ENCODE results near the gene FSTL3.
A peak's percentile ranks its signal among the peaks of the same experiment; 100 is the strongest.
"Not testable (repeated sequence)": the region's sequence is repeated elsewhere in the genome, so short reads cannot be mapped to it uniquely, and the experiment has no call there.

The FSTL3 gene

DNA sequence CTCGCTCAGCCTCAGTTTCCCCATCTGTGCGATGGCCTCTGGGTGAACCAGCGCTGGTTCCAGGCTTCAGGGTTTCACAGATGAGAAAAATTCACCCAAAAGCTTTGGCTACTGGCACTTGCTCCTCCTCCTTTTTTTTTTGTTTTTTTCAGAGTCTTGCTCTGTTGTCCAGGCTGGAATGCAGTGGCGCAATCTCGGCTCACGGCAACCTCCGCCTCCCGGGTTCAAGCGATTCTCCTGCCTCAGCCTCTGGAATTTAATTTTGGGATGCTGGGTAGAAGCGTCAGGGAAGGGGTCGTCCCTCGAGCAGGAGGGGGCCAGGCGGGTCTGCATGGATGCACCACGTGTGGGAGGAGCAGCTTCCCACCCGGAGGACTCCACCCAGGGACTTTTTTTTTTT lies 12.0 kb downstream of the FSTL3 start:
- no peak overlapping the region for H3K4me3 ChIP-seq (ENCODE audit: low read depth, low read length)
- no peaks in the 10 kb centered on the region for H3K9me3 ChIP-seq (ENCODE audit: control insufficient read depth, insufficient read depth, low read depth, low read length)
- H3K27ac ChIP-seq (ENCODE audit: low read depth, low read length): no peak overlapping the region
- no peaks in the 10 kb centered on the region for H3K4me1 ChIP-seq (ENCODE audit: control insufficient read depth, insufficient read depth, low read length)
- H3K9ac ChIP-seq (ENCODE audit: low read length): no peak overlapping the region
- H3K36me3 ChIP-seq (ENCODE audit: control insufficient read depth, insufficient read depth, low read length): no peaks in the 10 kb centered on the region
- H3K27me3 ChIP-seq (ENCODE audit: control insufficient read depth, insufficient read depth, low read length): no peaks in the 10 kb centered on the region

DNA sequence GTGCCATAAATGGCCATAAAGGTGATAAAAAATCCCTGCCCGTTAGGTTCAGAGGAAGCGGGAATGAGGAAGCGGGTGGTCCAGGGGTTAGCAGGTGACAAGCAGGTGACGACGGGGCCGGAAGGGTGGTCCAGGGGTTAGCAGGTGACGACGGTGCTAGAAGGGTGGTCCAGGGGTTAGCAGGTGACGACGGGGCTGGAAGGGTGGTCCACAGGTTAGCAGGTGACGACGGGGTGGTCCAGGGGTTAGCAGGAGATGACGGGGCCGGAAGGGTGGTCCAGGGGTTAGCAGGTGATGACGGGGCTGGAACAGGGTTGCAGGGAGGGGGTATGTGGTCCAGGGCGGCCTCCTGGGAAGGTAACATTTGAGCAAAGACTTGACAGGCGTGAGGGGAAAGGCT lies 12.8 kb downstream of the FSTL3 start:
- Histone ChIP-seq H3K27me3 (ENCODE audit: control insufficient read depth, insufficient read depth, low read length) (no peaks in the 10 kb centered on the region), H3K9me3 (ENCODE audit: control insufficient read depth, insufficient read depth, low read depth, low read length) (no peaks in the 10 kb centered on the region), H3K4me1 (ENCODE audit: control insufficient read depth, insufficient read depth, low read length) (no peaks in the 10 kb centered on the region), H3K27ac (ENCODE audit: low read depth, low read length) (no peak overlapping the region), H3K4me3 (ENCODE audit: low read depth, low read length) (no peak overlapping the region), H3K9ac (ENCODE audit: low read length) (no peak overlapping the region), H3K36me3 (ENCODE audit: control insufficient read depth, insufficient read depth, low read length) (no peaks in the 10 kb centered on the region)

DNA sequence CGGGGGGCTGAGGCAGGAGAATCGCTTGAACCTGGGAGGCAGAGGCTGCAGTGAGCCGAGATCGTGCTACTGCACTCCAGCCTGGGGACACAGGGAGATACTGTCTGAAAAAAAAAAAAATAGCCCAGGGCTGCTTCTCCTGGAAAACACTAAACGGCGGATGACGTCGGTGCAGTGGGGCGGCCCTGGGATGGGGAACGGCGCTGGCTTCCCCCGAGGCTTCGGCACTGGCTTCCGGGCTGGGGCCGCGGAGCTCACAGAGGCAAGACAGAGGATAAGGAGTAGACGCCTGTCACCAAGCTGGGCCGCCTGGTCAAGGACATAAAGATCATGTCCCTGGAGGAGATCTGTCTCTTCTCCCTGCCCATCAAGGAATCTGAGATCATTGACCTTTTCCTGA lies 14.0 kb downstream of the FSTL3 start:
- Histone ChIP-seq H3K9ac (ENCODE audit: low read length) (no peak overlapping the region), H3K4me1 (ENCODE audit: control insufficient read depth, insufficient read depth, low read length) (no peaks in the 10 kb centered on the region), H3K4me3 (ENCODE audit: low read depth, low read length) (no peak overlapping the region), H3K9me3 (ENCODE audit: control insufficient read depth, insufficient read depth, low read depth, low read length) (no peaks in the 10 kb centered on the region), H3K27me3 (ENCODE audit: control insufficient read depth, insufficient read depth, low read length) (no peaks in the 10 kb centered on the region), H3K36me3 (ENCODE audit: control insufficient read depth, insufficient read depth, low read length) (no peaks in the 10 kb centered on the region), H3K27ac (ENCODE audit: low read depth, low read length) (no peak overlapping the region)

DNA sequence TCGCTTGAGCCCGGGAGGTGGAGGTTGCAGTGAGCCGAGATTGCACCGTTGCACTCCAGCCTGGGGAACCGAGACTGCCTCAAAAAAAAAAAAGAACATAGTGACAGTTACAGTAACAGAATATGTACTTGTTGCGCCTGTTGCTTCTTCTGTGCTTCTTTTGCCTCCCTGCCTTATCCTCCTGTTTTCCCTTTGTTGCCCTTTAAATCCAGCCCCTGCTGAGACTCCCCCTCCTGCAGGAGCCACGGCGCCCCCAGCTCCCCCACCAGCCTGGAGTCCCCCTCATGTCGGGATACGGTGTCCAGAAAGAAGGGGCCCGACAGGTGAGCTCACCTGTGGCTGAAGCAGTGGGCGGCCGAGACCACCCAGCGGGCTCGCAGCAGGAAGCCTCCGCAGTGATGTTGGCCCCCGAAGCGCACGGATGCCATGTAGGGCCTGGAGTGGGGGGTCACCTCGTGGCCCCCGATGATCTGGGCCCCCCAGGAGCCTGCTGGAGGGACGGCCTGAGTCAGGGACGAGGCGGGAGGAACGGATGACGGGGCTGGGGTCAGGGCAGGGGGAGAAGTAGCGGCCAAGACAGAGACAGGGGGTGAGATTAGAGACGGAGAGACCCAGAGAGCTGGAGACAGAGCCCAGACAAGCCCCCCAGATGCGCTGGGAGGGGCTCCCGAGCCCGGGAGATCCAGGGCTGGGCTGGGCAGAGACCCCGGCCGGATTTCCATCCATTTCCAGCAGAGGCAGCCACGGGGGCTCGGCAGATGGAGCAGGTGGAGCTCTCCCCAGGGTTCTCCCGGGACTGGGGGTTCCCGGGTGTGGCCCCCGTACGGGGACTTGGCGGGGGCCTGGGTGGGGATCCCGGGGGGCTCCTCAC lies 18.5 kb downstream of the FSTL3 start:
- Histone ChIP-seq H3K9ac (ENCODE audit: low read length) (no peak overlapping the region), H3K27me3 (ENCODE audit: control insufficient read depth, insufficient read depth, low read length) (no peaks in the 10 kb centered on the region), H3K4me1 (ENCODE audit: control insufficient read depth, insufficient read depth, low read length) (no peaks in the 10 kb centered on the region), H3K9me3 (ENCODE audit: control insufficient read depth, insufficient read depth, low read depth, low read length) (no peaks in the 10 kb centered on the region), H3K27ac (ENCODE audit: low read depth, low read length) (no peak overlapping the region), H3K4me3 (ENCODE audit: low read depth, low read length) (no peak overlapping the region), H3K36me3 (ENCODE audit: control insufficient read depth, insufficient read depth, low read length) (no peaks in the 10 kb centered on the region)

DNA sequence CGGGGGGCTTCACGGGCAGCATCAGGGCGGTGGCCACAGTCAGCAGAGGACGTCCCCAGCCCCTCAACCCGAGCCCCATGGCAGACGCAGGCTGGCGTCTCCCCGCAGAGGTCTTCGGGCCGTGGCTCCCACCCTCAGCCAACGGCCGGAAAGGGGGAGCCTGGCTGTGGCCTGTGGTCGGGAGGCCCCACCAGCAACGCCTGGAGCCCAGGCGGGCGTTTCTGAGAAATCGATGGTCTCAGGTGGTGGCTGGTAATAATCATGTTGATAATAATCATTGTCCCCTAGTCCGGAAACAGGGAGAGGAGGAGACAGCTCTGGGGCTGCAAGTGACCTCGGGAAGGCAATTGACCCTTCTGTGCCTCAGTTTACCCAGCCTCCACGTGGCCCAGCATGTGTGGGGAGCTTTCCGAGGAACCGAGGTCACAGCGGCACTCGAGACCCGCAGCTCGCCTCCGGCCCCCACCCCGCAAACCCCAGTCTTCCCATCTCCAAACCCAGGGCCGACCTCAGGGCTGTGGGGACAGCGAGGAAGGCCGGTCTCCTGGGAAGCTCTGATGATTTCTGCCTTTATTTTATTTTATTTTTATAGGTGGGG lies 19.3 kb downstream of the FSTL3 start, which contains the start of gene PRSS57:
Gene PRSS57 (minus strand): TSS at position 101 of the 598 bp plus-strand sequence. CDS start 22 bp downstream, at position 79.
- H3K36me3 ChIP-seq (ENCODE audit: control insufficient read depth, insufficient read depth, low read length): no peaks in the 10 kb centered on the region
- no peaks in the 10 kb centered on the region for H3K27me3 ChIP-seq (ENCODE audit: control insufficient read depth, insufficient read depth, low read length)
- H3K9me3 ChIP-seq (ENCODE audit: control insufficient read depth, insufficient read depth, low read depth, low read length): no peaks in the 10 kb centered on the region
- no peaks in the 10 kb centered on the region for H3K4me1 ChIP-seq (ENCODE audit: control insufficient read depth, insufficient read depth, low read length)
- no peak within 1 kb of the TSS for H3K9ac ChIP-seq (ENCODE audit: low read length)
- H3K27ac ChIP-seq (ENCODE audit: low read depth, low read length): no peak within 1 kb of the TSS
- no peak within 1 kb of the TSS for H3K4me3 ChIP-seq (ENCODE audit: low read depth, low read length)

DNA sequence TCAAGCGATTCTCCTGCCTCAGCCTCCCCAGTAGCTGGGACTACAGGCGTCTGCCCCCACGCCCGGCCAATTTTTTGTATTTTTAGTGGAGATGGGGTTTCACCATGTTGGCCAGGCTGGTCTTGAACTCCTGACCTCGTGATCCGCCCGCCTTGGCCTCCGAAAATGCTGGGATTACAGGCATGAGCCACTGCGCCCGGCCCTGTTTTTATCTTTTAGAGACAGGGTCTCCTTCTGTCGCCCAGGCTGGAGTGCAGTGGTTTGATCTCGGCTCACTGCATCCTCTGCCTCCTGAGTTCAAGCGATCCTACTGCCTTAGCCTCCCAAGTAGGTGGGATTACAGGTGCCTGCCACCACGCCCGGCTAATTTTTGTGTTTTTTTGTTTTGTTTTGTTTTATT lies 22.3 kb downstream of the FSTL3 start:
- not testable (repeated sequence) for H3K4me3 ChIP-seq (ENCODE audit: low read depth, low read length); H3K36me3 ChIP-seq (ENCODE audit: control insufficient read depth, insufficient read depth, low read length); H3K9me3 ChIP-seq (ENCODE audit: control insufficient read depth, insufficient read depth, low read depth, low read length); H3K4me1 ChIP-seq (ENCODE audit: control insufficient read depth, insufficient read depth, low read length); H3K27me3 ChIP-seq (ENCODE audit: control insufficient read depth, insufficient read depth, low read length); H3K27ac ChIP-seq (ENCODE audit: low read depth, low read length); H3K9ac ChIP-seq (ENCODE audit: low read length)

DNA sequence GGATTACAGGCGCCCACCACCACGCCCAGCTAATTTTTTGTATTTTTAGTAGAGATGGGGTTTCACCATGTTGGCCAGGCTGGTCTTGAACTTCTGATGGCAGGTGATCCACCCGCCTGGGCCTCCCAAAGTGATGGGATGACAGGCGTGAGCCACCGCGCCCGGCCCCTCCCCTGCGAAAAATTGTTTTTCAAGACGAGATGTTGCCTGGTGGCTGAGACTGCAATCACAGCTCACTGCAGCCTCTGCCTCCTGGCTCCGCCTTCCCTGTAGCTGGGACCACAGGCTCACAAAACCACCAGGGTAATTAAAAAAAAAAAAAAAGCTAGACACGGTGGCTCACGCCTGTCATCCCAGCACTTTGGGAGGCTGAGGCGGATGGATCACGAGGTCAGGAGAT lies 23.7 kb downstream of the FSTL3 start:
- H3K4me1 ChIP-seq (ENCODE audit: control insufficient read depth, insufficient read depth, low read length); H3K9me3 ChIP-seq (ENCODE audit: control insufficient read depth, insufficient read depth, low read depth, low read length); H3K9ac ChIP-seq (ENCODE audit: low read length); H3K27ac ChIP-seq (ENCODE audit: low read depth, low read length); H3K4me3 ChIP-seq (ENCODE audit: low read depth, low read length); H3K27me3 ChIP-seq (ENCODE audit: control insufficient read depth, insufficient read depth, low read length); H3K36me3 ChIP-seq (ENCODE audit: control insufficient read depth, insufficient read depth, low read length): not testable (repeated sequence)

DNA sequence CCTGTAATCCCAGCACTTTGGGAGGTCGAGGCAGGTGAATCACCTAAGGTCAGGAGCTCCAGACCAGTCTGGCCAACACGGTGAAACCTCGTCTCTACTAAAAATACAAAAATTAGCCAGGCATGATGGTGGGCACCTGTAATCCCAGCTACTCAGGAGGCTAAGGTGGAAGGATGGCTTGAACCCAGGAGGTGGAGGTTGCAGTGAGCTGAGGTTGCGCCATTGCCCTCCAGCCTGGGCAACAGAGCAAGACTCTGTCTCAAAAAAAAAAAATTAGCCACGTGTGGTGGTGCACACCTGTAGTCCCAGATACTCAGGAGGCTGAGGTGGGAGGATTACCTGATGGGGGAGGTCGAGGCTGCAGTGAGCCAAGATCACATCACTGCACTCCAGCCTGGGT lies 26.7 kb downstream of the FSTL3 start:
- not testable (repeated sequence) for H3K27ac ChIP-seq (ENCODE audit: low read depth, low read length); H3K9me3 ChIP-seq (ENCODE audit: control insufficient read depth, insufficient read depth, low read depth, low read length); H3K36me3 ChIP-seq (ENCODE audit: control insufficient read depth, insufficient read depth, low read length); H3K4me1 ChIP-seq (ENCODE audit: control insufficient read depth, insufficient read depth, low read length); H3K27me3 ChIP-seq (ENCODE audit: control insufficient read depth, insufficient read depth, low read length); H3K9ac ChIP-seq (ENCODE audit: low read length)
- peak overlapping the region; percentile 51; the same call in 1 of the 2 replicates for H3K4me3 ChIP-seq (ENCODE audit: low read depth, low read length)

DNA sequence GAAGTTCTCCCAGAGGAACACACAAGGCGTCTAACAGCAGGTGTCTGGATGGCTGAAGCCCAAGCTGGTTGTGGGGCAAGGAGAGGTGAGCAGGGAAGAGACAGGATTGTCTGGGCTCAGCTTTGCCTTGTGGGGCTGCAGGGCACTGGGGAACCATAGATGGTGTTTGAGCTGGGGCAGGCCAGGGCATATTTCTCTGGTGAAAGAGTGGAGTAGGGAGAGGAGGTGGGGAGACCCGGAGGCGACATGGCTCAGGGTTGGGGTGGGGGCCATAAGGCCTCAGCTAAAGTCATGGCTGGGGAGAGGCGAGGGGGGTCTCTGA lies 27.1 kb downstream of the FSTL3 start:
- no peak overlapping the region for H3K9ac ChIP-seq (ENCODE audit: low read length)
- peak overlapping the region; percentile 51 for H3K4me3 ChIP-seq (ENCODE audit: low read depth, low read length)

DNA sequence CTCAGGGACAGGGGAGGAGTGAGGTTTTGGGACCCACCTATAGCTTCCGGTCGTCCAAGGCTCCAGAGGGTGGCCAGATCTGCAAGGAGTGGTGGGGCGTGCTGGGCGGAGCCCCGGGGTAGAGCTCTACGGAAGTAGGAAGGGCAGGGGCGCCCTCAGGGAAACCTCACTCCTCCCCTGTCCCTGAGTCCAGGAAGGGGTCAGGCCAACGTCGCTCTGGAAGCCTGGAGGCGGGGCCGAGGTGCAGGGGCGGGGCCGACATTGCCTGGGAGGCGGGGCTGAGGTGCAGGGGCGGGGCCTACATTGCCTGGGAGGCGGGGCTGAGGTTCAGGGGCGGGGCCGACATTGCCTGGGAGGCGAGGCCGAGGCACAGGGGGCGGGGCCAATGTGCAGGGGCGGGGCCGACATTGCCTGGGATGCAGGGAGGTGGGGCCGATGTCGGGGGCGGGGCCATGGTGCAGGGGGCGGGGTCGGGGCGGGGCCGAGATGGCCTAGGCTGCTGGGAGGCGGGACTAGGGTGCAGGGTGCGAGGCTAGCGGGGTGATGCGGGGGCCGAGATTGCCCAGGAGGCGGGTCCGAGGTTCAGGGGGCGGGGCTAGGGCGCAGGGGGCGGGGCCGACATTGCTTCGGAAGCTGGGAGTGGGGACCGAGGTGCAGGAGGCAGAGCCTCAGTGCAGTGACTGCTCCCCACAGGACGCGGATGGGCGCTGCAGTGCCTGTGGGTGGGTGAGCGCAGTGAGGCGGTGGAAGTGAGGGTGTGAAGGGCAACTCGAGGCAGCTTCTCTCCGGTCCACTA lies 27.7 kb downstream of the FSTL3 start:
- peak overlapping the region; percentile 48 for H3K9ac ChIP-seq (ENCODE audit: low read length)
- no peaks in the 10 kb centered on the region; the same call in 1 of the 2 replicates for H3K27me3 ChIP-seq (ENCODE audit: control insufficient read depth, insufficient read depth, low read length)
- no peaks in the 10 kb centered on the region for H3K36me3 ChIP-seq (ENCODE audit: control insufficient read depth, insufficient read depth, low read length)
- H3K27ac ChIP-seq (ENCODE audit: low read depth, low read length): no peak overlapping the region
- peaks cover 7% of the 10 kb centered on the region; the same call in 1 of the 2 replicates for H3K9me3 ChIP-seq (ENCODE audit: control insufficient read depth, insufficient read depth, low read depth, low read length)
- peaks cover 3% of the 10 kb centered on the region; the same call in 1 of the 2 replicates for H3K4me1 ChIP-seq (ENCODE audit: control insufficient read depth, insufficient read depth, low read length)
- peak overlapping the region; percentile 59 for H3K4me3 ChIP-seq (ENCODE audit: low read depth, low read length)

More for the DNA sequence above, 27.1 kb downstream of the FSTL3 start:
- H3K9me3 ChIP-seq (ENCODE audit: control insufficient read depth, insufficient read depth, low read depth, low read length): peaks cover 7% of the 10 kb centered on the region; the same call in 1 of the 2 replicates
- H3K36me3 ChIP-seq (ENCODE audit: control insufficient read depth, insufficient read depth, low read length): no peaks in the 10 kb centered on the region
- no peaks in the 10 kb centered on the region; the same call in 1 of the 2 replicates for H3K27me3 ChIP-seq (ENCODE audit: control insufficient read depth, insufficient read depth, low read length)
- no peak overlapping the region for H3K27ac ChIP-seq (ENCODE audit: low read depth, low read length)
- H3K4me1 ChIP-seq (ENCODE audit: control insufficient read depth, insufficient read depth, low read length): peaks cover 3% of the 10 kb centered on the region; the same call in 1 of the 2 replicates

DNA sequence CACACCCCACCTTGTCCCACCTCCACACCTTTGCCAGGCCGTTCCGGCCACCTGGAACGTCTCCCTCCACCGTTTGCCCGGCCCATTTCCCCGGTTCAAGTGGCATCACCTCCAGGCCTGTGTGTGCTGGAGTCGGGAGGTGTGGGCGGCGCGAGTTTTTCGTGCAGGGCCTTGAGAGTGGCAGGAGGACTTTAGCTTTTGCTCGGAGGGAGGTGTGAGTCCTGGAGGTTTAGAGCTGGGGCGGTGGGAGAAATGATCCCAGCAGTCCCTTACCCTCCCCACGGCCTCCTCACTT lies 28.2 kb downstream of the FSTL3 start:
- H3K4me3 ChIP-seq (ENCODE audit: low read depth, low read length): peak overlapping the region; percentile 59
- H3K9ac ChIP-seq (ENCODE audit: low read length): peak overlapping the region; percentile 48
- peaks cover 7% of the 10 kb centered on the region; the same call in 1 of the 2 replicates for H3K9me3 ChIP-seq (ENCODE audit: control insufficient read depth, insufficient read depth, low read depth, low read length)
- no peaks in the 10 kb centered on the region; the same call in 1 of the 2 replicates for H3K27me3 ChIP-seq (ENCODE audit: control insufficient read depth, insufficient read depth, low read length)
- no peak overlapping the region for H3K27ac ChIP-seq (ENCODE audit: low read depth, low read length)
- no peaks in the 10 kb centered on the region for H3K36me3 ChIP-seq (ENCODE audit: control insufficient read depth, insufficient read depth, low read length)
- peaks cover 3% of the 10 kb centered on the region; the same call in 1 of the 2 replicates for H3K4me1 ChIP-seq (ENCODE audit: control insufficient read depth, insufficient read depth, low read length)

Data from HUES6 (cell line).